Uterus (tissue), 4 donors: ENCODE measurements around the gene ALKBH7. TPM values are rescaled to one million over a fixed set of nuclear protein-coding genes. Genes with fewer than 3 reads are reported as not detected.

Source experiments
- DNase-seq, 2 donors: peaks; one replicate each; pipeline ENCODE4 v3.0.0-alpha.2; 2019 to 2020
- H3K27ac ChIP-seq, 2 donors: fragments of 200-600 bp; sonication (generic); 1 replicate in 1 of 2; 2 replicates in 1 of 2; pipeline ENCODE4 v1.5.1; 2016 to 2018
- H3K27me3 ChIP-seq, 2 donors: fragments of 200-600 bp; sonication (generic); one replicate each; pipeline ENCODE4 v1.5.1; 2018 to 2019; ENCODE audit warnings: control low read depth in 1 of 2
- H3K36me3 ChIP-seq, 2 donors: fragments of 200-600 bp; sonication (generic); one replicate each; pipeline ENCODE4 v1.5.1; 2019; ENCODE audit warnings: control low read depth in 1 of 2
- H3K4me1 ChIP-seq, 2 donors: fragments of 200-600 bp; sonication (generic); one replicate each; pipeline ENCODE4 v1.5.1; 2018 to 2019; ENCODE audit warnings: control low read depth in 1 of 2
- H3K4me3 ChIP-seq, 2 donors: fragments of 200-600 bp; sonication (generic); 1 replicate in 1 of 2; 2 replicates in 1 of 2; pipeline ENCODE4 v1.5.1; 2018 to 2019; ENCODE audit warnings: mild to moderate bottlenecking in 1 of 2
- H3K9me3 ChIP-seq, 2 donors: fragments of 200-600 bp; sonication (generic); one replicate each; pipeline ENCODE4 v1.5.1; 2019; ENCODE audit warnings: control low read depth in 1 of 2
- POLR2A ChIP-seq, 2 donors: fragments of 450-650 bp; IDR thresholded peaks; one replicate each; pipeline ENCODE4 v1.6.1; 2016; ENCODE audit warnings: antibody characterized with exemption in 2 of 2, mild to moderate bottlenecking in 1 of 2, moderate library complexity in 1 of 2
- intact Hi-C: fragments of 100-400 bp; cut with DNase I; formaldehyde crosslinking; loops from one replicate; pipeline ENCODE4 v1.15.1; 2023; ENCODE audit warnings: low total_unique reads
- total RNA-seq, 4 donors: library from RNA; depleted of rRNA in 3 of 4; stranded (reverse); fragments of >200 nt in 3 of 4; gene quantifications; one replicate each; pipeline versions ENCODE4 v1.1.0 to v1.2.4, GENCODE V29; 2014 to 2023
- TF ChIP-seq, protein P1 (sequence below), 4 experiments: fragments of 200-600 bp in 2 of 4; fragments of 450-650 bp in 2 of 4; sonication (generic) in 2 of 4; IDR thresholded peaks; one replicate each; pipeline ENCODE4 v1.5.1; 2016 to 2019; ENCODE audit warnings: antibody characterized with exemption in 4 of 4, mild to moderate bottlenecking in 2 of 4, moderate library complexity in 1 of 4
- donor health status: DM: yes; HTN: yes; CAD: no.

ALKBH7 gene, protein sequence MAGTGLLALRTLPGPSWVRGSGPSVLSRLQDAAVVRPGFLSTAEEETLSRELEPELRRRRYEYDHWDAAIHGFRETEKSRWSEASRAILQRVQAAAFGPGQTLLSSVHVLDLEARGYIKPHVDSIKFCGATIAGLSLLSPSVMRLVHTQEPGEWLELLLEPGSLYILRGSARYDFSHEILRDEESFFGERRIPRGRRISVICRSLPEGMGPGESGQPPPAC
- 10 to 100 TPM; 17.4 to 84.8 (median 42.7) TPM for total RNA-seq

DNA sequence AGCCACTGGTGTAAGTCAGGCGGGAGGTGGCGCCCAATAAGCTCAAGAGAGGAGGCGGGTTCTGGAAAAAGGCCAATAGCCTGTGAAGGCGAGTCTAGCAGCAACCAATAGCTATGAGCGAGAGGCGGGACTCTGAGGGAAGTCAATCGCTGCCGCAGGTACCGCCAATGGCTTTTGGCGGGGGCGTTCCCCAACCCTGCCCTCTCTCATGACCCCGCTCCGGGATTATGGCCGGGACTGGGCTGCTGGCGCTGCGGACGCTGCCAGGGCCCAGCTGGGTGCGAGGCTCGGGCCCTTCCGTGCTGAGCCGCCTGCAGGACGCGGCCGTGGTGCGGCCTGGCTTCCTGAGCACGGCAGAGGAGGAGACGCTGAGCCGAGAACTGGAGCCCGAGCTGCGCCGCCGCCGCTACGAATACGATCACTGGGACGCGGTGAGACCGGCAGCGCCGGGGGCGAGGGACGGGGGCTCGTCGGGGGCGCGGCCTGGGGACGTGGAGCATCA is at the start of gene ALKBH7:
TSS of gene ALKBH7 (plus strand) at position 201 of the 502 bp plus-strand sequence. CDS start at position 228, 27 bp downstream.
- intact Hi-C loops: no loop called here

DNA sequence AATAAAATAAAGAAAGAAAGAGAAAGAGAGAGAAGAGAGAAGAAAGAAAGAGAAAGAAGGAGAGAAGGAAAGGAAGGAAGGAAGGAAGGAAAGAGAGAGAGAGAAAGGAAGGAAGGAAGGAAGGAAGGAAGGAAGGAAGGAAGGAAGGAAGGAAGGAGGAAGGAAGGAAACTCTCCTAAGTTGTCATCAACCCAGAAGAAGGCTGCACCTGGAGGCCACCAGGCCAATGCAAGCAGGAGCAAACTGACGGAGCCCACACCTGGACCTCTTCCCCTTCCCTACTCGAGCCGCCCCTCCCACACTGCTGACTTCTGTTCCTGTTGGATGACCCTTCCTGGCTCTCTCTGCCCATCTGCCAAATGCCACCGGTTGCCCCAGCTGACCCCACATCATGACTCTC is 47.8 kb upstream of the ALKBH7 start:
- H3K36me3 ChIP-seq: no peaks in the 10 kb centered on the region
- H3K27me3 ChIP-seq: no peaks in the 10 kb centered on the region
- intact Hi-C loops: no loop called here
- H3K9me3 ChIP-seq: no peaks in the 10 kb centered on the region
- H3K4me3 ChIP-seq: no peak overlapping the region
- H3K4me1 ChIP-seq: no peaks in the 10 kb centered on the region
- no peak overlapping the region for H3K27ac ChIP-seq
- DNase-seq: no peak
- TF ChIP-seq, protein P1, sequence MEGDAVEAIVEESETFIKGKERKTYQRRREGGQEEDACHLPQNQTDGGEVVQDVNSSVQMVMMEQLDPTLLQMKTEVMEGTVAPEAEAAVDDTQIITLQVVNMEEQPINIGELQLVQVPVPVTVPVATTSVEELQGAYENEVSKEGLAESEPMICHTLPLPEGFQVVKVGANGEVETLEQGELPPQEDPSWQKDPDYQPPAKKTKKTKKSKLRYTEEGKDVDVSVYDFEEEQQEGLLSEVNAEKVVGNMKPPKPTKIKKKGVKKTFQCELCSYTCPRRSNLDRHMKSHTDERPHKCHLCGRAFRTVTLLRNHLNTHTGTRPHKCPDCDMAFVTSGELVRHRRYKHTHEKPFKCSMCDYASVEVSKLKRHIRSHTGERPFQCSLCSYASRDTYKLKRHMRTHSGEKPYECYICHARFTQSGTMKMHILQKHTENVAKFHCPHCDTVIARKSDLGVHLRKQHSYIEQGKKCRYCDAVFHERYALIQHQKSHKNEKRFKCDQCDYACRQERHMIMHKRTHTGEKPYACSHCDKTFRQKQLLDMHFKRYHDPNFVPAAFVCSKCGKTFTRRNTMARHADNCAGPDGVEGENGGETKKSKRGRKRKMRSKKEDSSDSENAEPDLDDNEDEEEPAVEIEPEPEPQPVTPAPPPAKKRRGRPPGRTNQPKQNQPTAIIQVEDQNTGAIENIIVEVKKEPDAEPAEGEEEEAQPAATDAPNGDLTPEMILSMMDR (IDR thresholded peaks at IDR 0.05): no peak
- TF ChIP-seq POLR2A (IDR thresholded peaks at IDR 0.05): no peak

More for the DNA sequence above, at the start of gene ALKBH7:
- Histone ChIP-seq H3K27me3 (no peaks in the 10 kb centered on the region), H3K36me3 (no peaks in the 10 kb centered on the region), H3K9me3 (no peaks in the 10 kb centered on the region), H3K27ac (peak within 1 kb of the TSS; percentile 97 to 100), H3K4me3 (peak within 1 kb of the TSS; percentile 96), H3K4me1 (peaks cover 0 to 9% of the 10 kb centered on the region in 2 donors)
- TF ChIP-seq, protein P1 (IDR thresholded peaks at IDR 0.05): peak in 1 of 4 experiments; percentile 9
- peak in 1 of 2 donors; percentile 69 for TF ChIP-seq POLR2A (IDR thresholded peaks at IDR 0.05)
- peak; percentile 97 to 100 for DNase-seq

DNA sequence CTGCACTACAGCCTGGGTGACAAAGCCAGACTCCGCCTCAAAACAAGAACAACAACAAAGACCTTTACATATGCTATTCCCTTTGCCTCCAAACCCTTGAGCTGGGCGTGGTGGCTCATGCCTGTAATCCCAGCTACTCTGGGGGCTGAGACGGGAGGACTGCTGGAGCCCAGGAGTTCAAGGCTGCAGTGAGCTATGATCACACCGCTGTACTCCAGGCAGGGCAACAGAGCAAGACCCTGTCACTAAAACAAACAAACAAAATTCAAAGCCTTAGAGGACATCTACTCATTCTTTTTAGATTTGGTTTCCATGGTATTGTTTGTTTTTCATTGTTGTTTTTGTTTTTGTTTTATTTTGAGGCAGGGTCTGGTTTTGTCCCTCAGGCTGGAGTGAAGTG is 47.0 kb upstream of the ALKBH7 start:
- intact Hi-C loops: no loop called here
- TF ChIP-seq, protein P1 (IDR thresholded peaks at IDR 0.05): no peak
- TF ChIP-seq POLR2A (IDR thresholded peaks at IDR 0.05): no peak
- no peak for DNase-seq

DNA sequence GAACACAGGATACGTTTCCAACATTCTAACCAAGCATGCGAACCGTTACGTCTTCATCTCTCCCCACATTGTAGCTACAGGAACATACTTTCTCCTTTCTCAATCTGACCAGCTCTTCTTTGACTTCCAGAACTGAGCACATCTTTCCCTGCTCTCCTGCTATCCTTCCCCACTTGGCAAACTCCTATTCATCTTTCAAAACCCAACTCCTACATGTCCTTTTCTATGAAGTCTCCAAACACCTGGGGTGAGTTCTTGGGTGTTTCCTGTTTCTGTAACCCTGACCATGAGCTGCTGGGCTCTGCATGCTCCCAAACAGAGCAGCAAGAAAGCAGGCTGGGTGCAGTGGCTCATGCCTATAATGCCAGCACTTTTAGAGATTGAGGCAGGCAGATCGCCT is 45.8 kb upstream of the ALKBH7 start:
- no peaks in the 10 kb centered on the region for H3K36me3 ChIP-seq
- H3K4me3 ChIP-seq: no peak overlapping the region
- H3K4me1 ChIP-seq: no peaks in the 10 kb centered on the region
- H3K27me3 ChIP-seq: no peaks in the 10 kb centered on the region
- DNase-seq: no peak
- TF ChIP-seq, protein P1 (IDR thresholded peaks at IDR 0.05): no peak
- TF ChIP-seq POLR2A (IDR thresholded peaks at IDR 0.05): no peak
- H3K9me3 ChIP-seq: no peaks in the 10 kb centered on the region
- intact Hi-C loops: no loop called here
- no peak overlapping the region for H3K27ac ChIP-seq

More for the DNA sequence above, 47.0 kb upstream of the ALKBH7 start:
- Histone ChIP-seq H3K4me3 (no peak overlapping the region), H3K36me3 (no peaks in the 10 kb centered on the region), H3K9me3 (no peaks in the 10 kb centered on the region), H3K4me1 (no peaks in the 10 kb centered on the region), H3K27me3 (no peaks in the 10 kb centered on the region), H3K27ac (no peak overlapping the region)

DNA sequence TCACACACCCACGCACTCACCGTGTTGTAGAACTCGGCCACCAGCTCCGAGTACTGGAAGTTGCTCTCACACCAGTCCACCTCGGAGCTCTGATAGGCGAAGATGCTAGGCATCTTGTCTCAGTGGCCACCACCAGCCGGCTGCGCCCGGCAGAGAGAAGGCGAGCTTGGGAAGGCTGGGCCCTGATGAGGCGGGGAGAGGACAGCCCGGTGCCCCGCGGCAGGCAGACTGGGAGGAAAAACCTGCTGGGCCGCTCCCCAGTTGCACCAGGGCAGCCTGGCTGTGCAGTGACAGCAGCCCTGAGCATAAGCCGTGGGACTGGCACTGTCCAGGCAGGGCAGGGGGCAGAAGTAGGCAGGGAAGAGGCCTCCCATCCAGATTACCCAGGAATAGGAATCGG is 39.2 kb upstream of the ALKBH7 start, which contains the start of gene ACER1:
TSS of gene ACER1 (minus strand) at position 174 of the 400 bp plus-strand sequence. CDS start at position 113, 61 bp downstream.
- no peaks in the 10 kb centered on the region for H3K27me3 ChIP-seq
- no peak within 1 kb of the TSS for H3K27ac ChIP-seq
- DNase-seq: no peak
- no peak within 1 kb of the TSS for H3K4me3 ChIP-seq
- intact Hi-C loops: no loop called here
- H3K36me3 ChIP-seq: no peaks in the 10 kb centered on the region
- TF ChIP-seq, protein P1 (IDR thresholded peaks at IDR 0.05): no peak
- no peak for TF ChIP-seq POLR2A (IDR thresholded peaks at IDR 0.05)
- no peaks in the 10 kb centered on the region for H3K4me1 ChIP-seq
- H3K9me3 ChIP-seq: no peaks in the 10 kb centered on the region
